GM23338 (cell line): ENCODE results near the gene CERT1.

ENCODE experiments used
- CREB1 ChIP-seq: fragments of 250-450 bp; sonication (Bioruptor Pico); IDR thresholded peaks from 2 replicates; pipeline ENCODE4 v1.5.0; 2020; ENCODE audit warnings: low read depth, mild to moderate bottlenecking, moderate library complexity
- CTCF ChIP-seq, 2 experiments: fragments of 200-600 bp in 1 of 2; sonication (generic) in 1 of 2; conservative IDR thresholded peaks; 2 replicates each; pipeline versions ENCODE4 v1.5.1 to v1.6.1; 2016 to 2017; ENCODE audit warnings: antibody characterized with exemption in 2 of 2, low read depth in 2 of 2, mild to moderate bottlenecking in 2 of 2, moderate library complexity in 1 of 2
- EZH2 ChIP-seq: fragments of 200-600 bp; sonication (generic); IDR thresholded peaks from one replicate; pipeline ENCODE4 v1.8.0; 2017; ENCODE audit warnings: antibody characterized with exemption, mild to moderate bottlenecking, low read depth; ENCODE audit not compliant: unreplicated experiment
- EZH2phosphoT487 ChIP-seq: fragments of 200-600 bp; sonication (generic); IDR thresholded peaks from one replicate; pipeline ENCODE4 v1.8.1; 2018; ENCODE audit warnings: antibody characterized with exemption; ENCODE audit not compliant: unreplicated experiment
- POLR2AphosphoS5 ChIP-seq: IDR thresholded peaks from 2 replicates; pipeline ENCODE4 v1.6.1; 2016; ENCODE audit warnings: antibody characterized with exemption, low read depth
- STAT1 ChIP-seq: IDR thresholded peaks from one replicate; pipeline ENCODE4 v1.6.1; 2016; ENCODE audit warnings: antibody characterized with exemption; ENCODE audit not compliant: unreplicated experiment
- ZNF114 ChIP-seq: fragments of 250-450 bp; sonication (Bioruptor Pico); IDR thresholded peaks from 2 replicates; pipeline ENCODE4 v1.5.0; 2020; ENCODE audit warnings: mild to moderate bottlenecking, moderate library complexity
- TF ChIP-seq, protein P1 (sequence below): IDR thresholded peaks from one replicate; pipeline ENCODE4 v1.6.1; 2018; ENCODE audit warnings: antibody characterized with exemption; ENCODE audit not compliant: unreplicated experiment

DNA sequence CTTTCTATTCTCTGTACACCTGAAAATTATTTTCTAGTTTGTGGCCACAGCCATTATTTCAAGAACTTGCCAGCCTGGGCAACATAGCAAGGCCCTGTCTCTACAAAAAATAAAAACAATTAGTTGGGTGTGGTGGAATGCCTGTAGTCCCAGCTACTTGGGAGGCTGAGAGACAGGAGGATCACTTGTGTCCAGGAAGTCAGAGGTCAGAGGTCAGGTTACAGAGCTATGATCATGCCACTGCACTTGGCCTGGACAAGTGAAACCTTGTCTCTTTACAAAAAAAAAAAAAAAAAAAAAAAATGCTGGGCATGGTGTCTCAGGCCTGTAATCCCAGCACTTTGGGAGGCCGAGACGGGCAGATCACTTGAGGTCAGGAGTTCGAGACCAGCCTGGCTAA is 116.2 kb downstream of the CERT1 start:
- TF ChIP-seq CTCF (conservative IDR thresholded peaks at IDR 0.05; ENCODE audit: low read depth in 2 of 2) (no peak), POLR2AphosphoS5 (no peak), EZH2 (no peak), CREB1 (CRISPR knock-in tag) (no peak), ZNF114 (no peak), EZH2phosphoT487 (no peak), STAT1 (no peak)
- TF ChIP-seq, protein P1, sequence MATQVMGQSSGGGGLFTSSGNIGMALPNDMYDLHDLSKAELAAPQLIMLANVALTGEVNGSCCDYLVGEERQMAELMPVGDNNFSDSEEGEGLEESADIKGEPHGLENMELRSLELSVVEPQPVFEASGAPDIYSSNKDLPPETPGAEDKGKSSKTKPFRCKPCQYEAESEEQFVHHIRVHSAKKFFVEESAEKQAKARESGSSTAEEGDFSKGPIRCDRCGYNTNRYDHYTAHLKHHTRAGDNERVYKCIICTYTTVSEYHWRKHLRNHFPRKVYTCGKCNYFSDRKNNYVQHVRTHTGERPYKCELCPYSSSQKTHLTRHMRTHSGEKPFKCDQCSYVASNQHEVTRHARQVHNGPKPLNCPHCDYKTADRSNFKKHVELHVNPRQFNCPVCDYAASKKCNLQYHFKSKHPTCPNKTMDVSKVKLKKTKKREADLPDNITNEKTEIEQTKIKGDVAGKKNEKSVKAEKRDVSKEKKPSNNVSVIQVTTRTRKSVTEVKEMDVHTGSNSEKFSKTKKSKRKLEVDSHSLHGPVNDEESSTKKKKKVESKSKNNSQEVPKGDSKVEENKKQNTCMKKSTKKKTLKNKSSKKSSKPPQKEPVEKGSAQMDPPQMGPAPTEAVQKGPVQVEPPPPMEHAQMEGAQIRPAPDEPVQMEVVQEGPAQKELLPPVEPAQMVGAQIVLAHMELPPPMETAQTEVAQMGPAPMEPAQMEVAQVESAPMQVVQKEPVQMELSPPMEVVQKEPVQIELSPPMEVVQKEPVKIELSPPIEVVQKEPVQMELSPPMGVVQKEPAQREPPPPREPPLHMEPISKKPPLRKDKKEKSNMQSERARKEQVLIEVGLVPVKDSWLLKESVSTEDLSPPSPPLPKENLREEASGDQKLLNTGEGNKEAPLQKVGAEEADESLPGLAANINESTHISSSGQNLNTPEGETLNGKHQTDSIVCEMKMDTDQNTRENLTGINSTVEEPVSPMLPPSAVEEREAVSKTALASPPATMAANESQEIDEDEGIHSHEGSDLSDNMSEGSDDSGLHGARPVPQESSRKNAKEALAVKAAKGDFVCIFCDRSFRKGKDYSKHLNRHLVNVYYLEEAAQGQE = no peak
